DMS79 (cell line): Measurements from ENCODE around the gene DIAPH1.
"Not testable (repeated sequence)": the region's sequence is repeated elsewhere in the genome, so short reads cannot be mapped to it uniquely, and the experiment has no call there.

Source experiments
- DNase-seq: peaks from one replicate; lab custom pipeline; 2025; lab: John Stamatoyannopoulos, UW

DIAPH1 gene

GRCh38 chr5:141609921-141610320 lies 8.9 kb downstream of the DIAPH1 start:
- DNase-seq = not testable (repeated sequence)

GRCh38 chr5:141609044-141609443 lies 9.8 kb downstream of the DIAPH1 start:
- DNase-seq = no peak

GRCh38 chr5:141608557-141608956 lies 10.2 kb downstream of the DIAPH1 start:
- DNase-seq = no peak

GRCh38 chr5:141608046-141608445 lies 10.8 kb downstream of the DIAPH1 start:
- no peak for DNase-seq

- no peak for DNase-seq
Measured at GRCh38 chr5:141605523-141606277, 13.1 kb downstream of the DIAPH1 start.

- DNase-seq = no peak
Measured at GRCh38 chr5:141603923-141604717, 14.7 kb downstream of the DIAPH1 start.

GRCh38 chr5:141602606-141603005 lies 16.2 kb downstream of the DIAPH1 start:
- no peak for DNase-seq

GRCh38 chr5:141598391-141599345 lies 20.1 kb downstream of the DIAPH1 start:
- no peak for DNase-seq

- DNase-seq = no peak
Measured at GRCh38 chr5:141597814-141598213, 21.0 kb downstream of the DIAPH1 start.

- DNase-seq = no peak
Measured at GRCh38 chr5:141597394-141597793, 21.4 kb downstream of the DIAPH1 start.

- DNase-seq = no peak
Measured at GRCh38 chr5:141596867-141597266, 21.9 kb downstream of the DIAPH1 start.

GRCh38 chr5:141590127-141590526 lies 28.7 kb downstream of the DIAPH1 start:
- no peak for DNase-seq

GRCh38 chr5:141586246-141586645 lies 32.6 kb downstream of the DIAPH1 start:
- DNase-seq = no peak

- DNase-seq = no peak
Measured at GRCh38 chr5:141585594-141585993, 33.2 kb downstream of the DIAPH1 start.

GRCh38 chr5:141574122-141574510 lies 44.7 kb downstream of the DIAPH1 start:
- DNase-seq = peak; percentile 63

GRCh38 chr5:141573489-141574121 lies 45.2 kb downstream of the DIAPH1 start:
- no peak for DNase-seq

- DNase-seq = no peak
Measured at GRCh38 chr5:141570655-141571054, 48.1 kb downstream of the DIAPH1 start.

GRCh38 chr5:141567513-141568117 lies 51.2 kb downstream of the DIAPH1 start:
- no peak for DNase-seq

- DNase-seq = no peak
Measured at GRCh38 chr5:141565826-141566570, 52.8 kb downstream of the DIAPH1 start.

GRCh38 chr5:141564216-141564692 lies 54.5 kb downstream of the DIAPH1 start:
- peak; percentile 4 for DNase-seq
